WTC11 (cell line): ENCODE data around the gene DYRK3. TPM values are rescaled to one million over a fixed set of nuclear protein-coding genes. Genes with fewer than 3 reads are reported as not detected.

Experiments
- ATAC-seq: fragments of 200-7000 bp; cut with Tn5 transposase; 2 replicates; pipeline ENCODE4 v1.10.0; 2021; ENCODE audit warnings: mild to moderate bottlenecking, moderate library complexity
- CTCF ChIA-PET: fragments of 300-600 bp; sonication (Branson Sonifier 250); formaldehyde crosslinking; loops from one replicate; lab custom pipeline; 2021; ENCODE audit warnings: antibody characterized with exemption; lab: Charles Lee
- POLR2A ChIA-PET: fragments of 350-600 bp; sonication (Branson Sonifier 250); formaldehyde crosslinking; loops from one replicate; lab custom pipeline; 2021; ENCODE audit warnings: antibody characterized with exemption; lab: Charles Lee
- DNase-seq: peaks from one replicate; pipeline ENCODE4 v3.0.0; 2021; ENCODE audit warnings: low spot score
- H3K27ac Mint-ChIP-seq: 2 replicates; pipeline ENCODE4 v1.8.0; 2021; ENCODE audit warnings: mixed read lengths
- H3K27me3 Mint-ChIP-seq: 2 replicates; pipeline ENCODE4 v1.8.0; 2021; ENCODE audit warnings: low read depth, mild to moderate bottlenecking, moderate library complexity, mixed read lengths
- H3K36me3 Mint-ChIP-seq: 2 replicates; pipeline ENCODE4 v1.8.0; 2021; ENCODE audit warnings: mixed read lengths
- H3K4me1 Mint-ChIP-seq: 2 replicates; pipeline ENCODE4 v1.8.0; 2022; ENCODE audit warnings: mixed read lengths
- H3K4me3 Mint-ChIP-seq: 2 replicates; pipeline ENCODE4 v1.8.0; 2021; ENCODE audit warnings: mild to moderate bottlenecking, moderate library complexity, mixed read lengths
- H3K9me3 Mint-ChIP-seq: 2 replicates; pipeline ENCODE4 v1.8.0; 2021; ENCODE audit warnings: mixed read lengths
- CREB1 ChIP-seq: sonication (generic); formaldehyde crosslinking; IDR thresholded peaks from 2 replicates; pipeline ENCODE4 v1.8.0; 2023; ENCODE audit warnings: mild to moderate bottlenecking, missing genetic modification reagents
- JAZF1 ChIP-seq: fragments of 250-450 bp; sonication (Bioruptor Pico); IDR thresholded peaks from 2 replicates; pipeline ENCODE4 v1.9.0; 2021; ENCODE audit warnings: moderate library complexity, mild to moderate bottlenecking, inconsistent platforms
- PRRX2 ChIP-seq: fragments of 250-450 bp; sonication (Bioruptor Pico); IDR thresholded peaks from 2 replicates; pipeline ENCODE4 v1.8.0; 2021; ENCODE audit warnings: mild to moderate bottlenecking
- TCF7 ChIP-seq: sonication (generic); formaldehyde crosslinking; IDR thresholded peaks from 2 replicates; pipeline ENCODE4 v1.8.0; 2022; ENCODE audit warnings: mild to moderate bottlenecking, low read depth, missing genetic modification reagents, moderate library complexity
- total RNA-seq: library from RNA; stranded (reverse); gene quantifications from 3 replicates; pipeline ENCODE4 v1.2.3, GENCODE V29; 2021
- TF ChIP-seq, protein P1 (sequence below): sonication (generic); formaldehyde crosslinking; conservative IDR thresholded peaks from 2 replicates; pipeline ENCODE4 v1.8.1; 2022; ENCODE audit warnings: mild to moderate bottlenecking, missing genetic modification reagents
- TF ChIP-seq, protein P2 (sequence below): fragments of 200-600 bp; IDR thresholded peaks from 2 replicates; pipeline ENCODE4 v1.8.0; 2022; ENCODE audit warnings: antibody characterized with exemption
- TF ChIP-seq, protein P3 (sequence below): sonication (generic); formaldehyde crosslinking; IDR thresholded peaks from 2 replicates; pipeline ENCODE4 v1.8.0; 2022; ENCODE audit warnings: mild to moderate bottlenecking, missing genetic modification reagents
- TF ChIP-seq, protein P4 (sequence below): sonication (generic); formaldehyde crosslinking; IDR thresholded peaks from 2 replicates; pipeline ENCODE4 v1.8.1; 2023; ENCODE audit warnings: mild to moderate bottlenecking, missing genetic modification reagents
- TF ChIP-seq, protein P5 (sequence below): sonication (generic); formaldehyde crosslinking; IDR thresholded peaks from 2 replicates; pipeline ENCODE4 v1.8.1; 2023; ENCODE audit warnings: mild to moderate bottlenecking, missing genetic modification reagents, moderate library complexity
- TF ChIP-seq, protein P6 (sequence below): sonication (generic); formaldehyde crosslinking; IDR thresholded peaks from 2 replicates; pipeline ENCODE4 v1.8.1; 2023; ENCODE audit warnings: mild to moderate bottlenecking, moderate library complexity, missing genetic modification reagents
- TF ChIP-seq, protein P7 (sequence below): sonication (generic); formaldehyde crosslinking; IDR thresholded peaks from 2 replicates; pipeline ENCODE4 v1.8.1; 2022; ENCODE audit warnings: mild to moderate bottlenecking, moderate library complexity, missing genetic modification reagents

DYRK3 gene
- total RNA-seq, 1 experiment from 2014 or later, result 7.8 TPM

DNA sequence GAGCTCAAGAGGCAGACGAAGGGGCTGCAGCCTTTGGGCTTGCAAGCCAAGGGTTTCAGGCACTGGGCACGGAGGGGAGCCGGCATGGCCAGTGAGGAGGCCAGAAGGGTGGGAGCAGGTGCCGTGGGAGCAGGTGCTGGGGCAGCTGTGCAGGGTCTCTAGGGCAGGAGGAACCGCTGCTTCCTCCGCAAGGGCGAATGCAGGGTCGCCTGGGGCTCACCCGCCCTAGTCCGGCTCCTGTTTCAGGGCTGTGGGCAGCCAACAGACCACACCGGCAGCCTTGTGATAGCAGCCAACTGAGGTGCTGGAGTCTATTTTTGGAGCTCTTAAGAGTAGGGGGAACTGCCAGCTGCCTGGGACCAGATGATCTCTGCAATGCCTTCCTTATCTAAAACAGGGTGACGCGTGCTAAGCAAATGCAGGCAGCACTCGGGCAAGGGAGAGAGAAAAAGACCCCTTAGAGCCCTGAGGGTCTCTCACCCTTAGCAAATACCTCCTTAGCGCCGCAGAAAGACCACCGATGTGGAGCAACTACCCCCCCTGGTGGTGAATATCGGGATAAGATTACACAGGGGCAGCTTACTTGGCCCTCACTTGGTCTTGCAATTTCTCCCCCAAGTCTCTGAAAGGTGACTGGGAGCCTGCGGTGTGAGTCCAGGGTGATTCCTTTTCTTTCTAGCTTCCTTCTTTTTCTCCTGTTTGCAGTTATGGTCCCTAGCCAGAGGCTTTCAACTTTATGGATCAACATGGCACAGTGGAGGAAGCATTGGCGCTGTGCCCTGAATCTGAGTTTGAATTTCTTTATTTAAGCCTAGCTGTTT is 28.7 kb downstream of the DYRK3 start:
- no peaks in the 10 kb centered on the region for H3K9me3 Mint-ChIP-seq
- H3K27ac Mint-ChIP-seq, result no peak overlapping the region
- DNase-seq (peak; percentile 83), ATAC-seq (peak; percentile 90)
- H3K4me3 Mint-ChIP-seq, result peak overlapping the region; percentile 58
- ChIA-PET CTCF (interaction anchor here (0.6 to 20.5 kb wide), 48 partner anchors 8 to 318 kb away, joined by 3 to 659 read pairs (median 6); partner anchors contain the start of genes DYRK3, EIF2D, IKBKE and IL19), POLR2A (interaction anchor here (1.8 kb wide), 2 partner anchors 29 to 33 kb away, joined by 9 to 11 read pairs; partner anchors contain the start of gene DYRK3)
- H3K27me3 Mint-ChIP-seq, result peaks cover 26% of the 10 kb centered on the region
- H3K4me1 Mint-ChIP-seq, result peaks cover 9% of the 10 kb centered on the region; the same call in 1 of the 2 replicates
- no peaks in the 10 kb centered on the region for H3K36me3 Mint-ChIP-seq
- TF ChIP-seq, protein P1, sequence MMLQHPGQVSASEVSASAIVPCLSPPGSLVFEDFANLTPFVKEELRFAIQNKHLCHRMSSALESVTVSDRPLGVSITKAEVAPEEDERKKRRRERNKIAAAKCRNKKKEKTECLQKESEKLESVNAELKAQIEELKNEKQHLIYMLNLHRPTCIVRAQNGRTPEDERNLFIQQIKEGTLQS (CRISPR knock-in tag), result no peak
- TF ChIP-seq, protein P2, sequence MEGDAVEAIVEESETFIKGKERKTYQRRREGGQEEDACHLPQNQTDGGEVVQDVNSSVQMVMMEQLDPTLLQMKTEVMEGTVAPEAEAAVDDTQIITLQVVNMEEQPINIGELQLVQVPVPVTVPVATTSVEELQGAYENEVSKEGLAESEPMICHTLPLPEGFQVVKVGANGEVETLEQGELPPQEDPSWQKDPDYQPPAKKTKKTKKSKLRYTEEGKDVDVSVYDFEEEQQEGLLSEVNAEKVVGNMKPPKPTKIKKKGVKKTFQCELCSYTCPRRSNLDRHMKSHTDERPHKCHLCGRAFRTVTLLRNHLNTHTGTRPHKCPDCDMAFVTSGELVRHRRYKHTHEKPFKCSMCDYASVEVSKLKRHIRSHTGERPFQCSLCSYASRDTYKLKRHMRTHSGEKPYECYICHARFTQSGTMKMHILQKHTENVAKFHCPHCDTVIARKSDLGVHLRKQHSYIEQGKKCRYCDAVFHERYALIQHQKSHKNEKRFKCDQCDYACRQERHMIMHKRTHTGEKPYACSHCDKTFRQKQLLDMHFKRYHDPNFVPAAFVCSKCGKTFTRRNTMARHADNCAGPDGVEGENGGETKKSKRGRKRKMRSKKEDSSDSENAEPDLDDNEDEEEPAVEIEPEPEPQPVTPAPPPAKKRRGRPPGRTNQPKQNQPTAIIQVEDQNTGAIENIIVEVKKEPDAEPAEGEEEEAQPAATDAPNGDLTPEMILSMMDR, result peak; percentile 86
- no peak for TF ChIP-seq CREB1 (CRISPR knock-in tag)

DNA sequence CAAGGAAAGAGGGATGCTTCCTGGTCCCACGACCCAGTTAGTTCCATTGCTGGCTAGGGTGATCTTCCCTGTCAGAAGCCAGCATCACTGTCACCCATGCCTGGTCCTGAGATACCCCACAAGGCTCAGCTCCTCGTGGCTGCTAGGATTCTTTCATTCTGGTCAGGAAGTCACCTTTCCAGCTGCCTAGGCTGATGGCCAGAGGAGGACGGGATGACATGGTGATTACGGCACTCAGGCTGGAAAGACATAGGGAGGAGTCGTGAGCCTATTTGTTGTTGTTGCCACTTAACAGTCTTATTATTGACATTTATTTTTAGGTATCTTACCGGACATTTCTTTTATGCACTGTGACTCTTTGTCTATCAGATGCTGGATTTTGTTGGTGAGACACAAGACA is 29.4 kb downstream of the DYRK3 start:
- ATAC-seq (no peak), DNase-seq (no peak)
- no peaks in the 10 kb centered on the region for H3K9me3 Mint-ChIP-seq
- POLR2A ChIA-PET, result interaction anchor here (1.8 kb wide), 2 partner anchors 30 to 34 kb away, joined by 9 to 11 read pairs; partner anchors contain the start of gene DYRK3
- H3K36me3 Mint-ChIP-seq, result no peaks in the 10 kb centered on the region
- H3K27me3 Mint-ChIP-seq, result peaks cover 26% of the 10 kb centered on the region
- TF ChIP-seq, protein P2, result no peak
- TF ChIP-seq, protein P3, sequence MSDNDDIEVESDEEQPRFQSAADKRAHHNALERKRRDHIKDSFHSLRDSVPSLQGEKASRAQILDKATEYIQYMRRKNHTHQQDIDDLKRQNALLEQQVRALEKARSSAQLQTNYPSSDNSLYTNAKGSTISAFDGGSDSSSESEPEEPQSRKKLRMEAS, result no peak
- TF ChIP-seq PRRX2 (CRISPR knock-in tag) (no peak), JAZF1 (CRISPR knock-in tag) (no peak), TCF7 (CRISPR knock-in tag) (no peak)
- TF ChIP-seq, protein P4, sequence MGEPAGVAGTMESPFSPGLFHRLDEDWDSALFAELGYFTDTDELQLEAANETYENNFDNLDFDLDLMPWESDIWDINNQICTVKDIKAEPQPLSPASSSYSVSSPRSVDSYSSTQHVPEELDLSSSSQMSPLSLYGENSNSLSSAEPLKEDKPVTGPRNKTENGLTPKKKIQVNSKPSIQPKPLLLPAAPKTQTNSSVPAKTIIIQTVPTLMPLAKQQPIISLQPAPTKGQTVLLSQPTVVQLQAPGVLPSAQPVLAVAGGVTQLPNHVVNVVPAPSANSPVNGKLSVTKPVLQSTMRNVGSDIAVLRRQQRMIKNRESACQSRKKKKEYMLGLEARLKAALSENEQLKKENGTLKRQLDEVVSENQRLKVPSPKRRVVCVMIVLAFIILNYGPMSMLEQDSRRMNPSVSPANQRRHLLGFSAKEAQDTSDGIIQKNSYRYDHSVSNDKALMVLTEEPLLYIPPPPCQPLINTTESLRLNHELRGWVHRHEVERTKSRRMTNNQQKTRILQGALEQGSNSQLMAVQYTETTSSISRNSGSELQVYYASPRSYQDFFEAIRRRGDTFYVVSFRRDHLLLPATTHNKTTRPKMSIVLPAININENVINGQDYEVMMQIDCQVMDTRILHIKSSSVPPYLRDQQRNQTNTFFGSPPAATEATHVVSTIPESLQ (CRISPR knock-in tag), result no peak
- TF ChIP-seq, protein P5, sequence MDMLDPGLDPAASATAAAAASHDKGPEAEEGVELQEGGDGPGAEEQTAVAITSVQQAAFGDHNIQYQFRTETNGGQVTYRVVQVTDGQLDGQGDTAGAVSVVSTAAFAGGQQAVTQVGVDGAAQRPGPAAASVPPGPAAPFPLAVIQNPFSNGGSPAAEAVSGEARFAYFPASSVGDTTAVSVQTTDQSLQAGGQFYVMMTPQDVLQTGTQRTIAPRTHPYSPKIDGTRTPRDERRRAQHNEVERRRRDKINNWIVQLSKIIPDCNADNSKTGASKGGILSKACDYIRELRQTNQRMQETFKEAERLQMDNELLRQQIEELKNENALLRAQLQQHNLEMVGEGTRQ (CRISPR knock-in tag), result no peak
- H3K4me3 Mint-ChIP-seq, result no peak overlapping the region
- H3K27ac Mint-ChIP-seq, result no peak overlapping the region
- peaks cover 9% of the 10 kb centered on the region; the same call in 1 of the 2 replicates for H3K4me1 Mint-ChIP-seq
- CTCF ChIA-PET, result interaction anchor here (0.6 to 20.5 kb wide), 28 partner anchors 9 to 317 kb away, joined by 3 to 659 read pairs (median 7); partner anchors contain the start of genes DYRK3, EIF2D, IKBKE and MAPKAPK2

DNA sequence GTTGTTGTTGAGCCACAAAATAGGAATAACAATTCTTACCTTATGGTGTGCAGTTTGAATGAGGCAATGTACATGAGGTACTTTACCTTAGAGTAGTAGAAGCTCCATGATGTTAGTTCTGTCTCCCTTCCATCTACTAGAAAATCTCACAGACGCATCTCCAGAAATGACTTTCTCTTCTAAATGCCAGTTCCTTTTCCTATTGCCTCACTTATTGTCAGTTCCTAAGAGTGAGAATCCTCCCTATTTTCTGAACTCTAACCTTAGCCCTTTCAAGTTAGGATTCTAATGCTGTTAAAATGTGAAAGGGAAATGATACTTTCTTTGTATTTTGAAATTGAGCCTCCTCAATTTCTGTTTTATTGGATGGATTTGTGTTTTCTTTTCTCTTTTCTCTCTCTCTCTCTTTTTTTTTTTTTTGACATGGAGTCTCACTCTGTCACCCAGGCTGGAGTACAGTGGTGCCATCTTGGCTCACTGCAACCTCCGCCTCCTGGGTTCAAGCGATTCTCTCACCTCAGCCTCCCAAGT is 30.8 kb downstream of the DYRK3 start:
- H3K27ac Mint-ChIP-seq, result no peak overlapping the region
- TF ChIP-seq, protein P6, sequence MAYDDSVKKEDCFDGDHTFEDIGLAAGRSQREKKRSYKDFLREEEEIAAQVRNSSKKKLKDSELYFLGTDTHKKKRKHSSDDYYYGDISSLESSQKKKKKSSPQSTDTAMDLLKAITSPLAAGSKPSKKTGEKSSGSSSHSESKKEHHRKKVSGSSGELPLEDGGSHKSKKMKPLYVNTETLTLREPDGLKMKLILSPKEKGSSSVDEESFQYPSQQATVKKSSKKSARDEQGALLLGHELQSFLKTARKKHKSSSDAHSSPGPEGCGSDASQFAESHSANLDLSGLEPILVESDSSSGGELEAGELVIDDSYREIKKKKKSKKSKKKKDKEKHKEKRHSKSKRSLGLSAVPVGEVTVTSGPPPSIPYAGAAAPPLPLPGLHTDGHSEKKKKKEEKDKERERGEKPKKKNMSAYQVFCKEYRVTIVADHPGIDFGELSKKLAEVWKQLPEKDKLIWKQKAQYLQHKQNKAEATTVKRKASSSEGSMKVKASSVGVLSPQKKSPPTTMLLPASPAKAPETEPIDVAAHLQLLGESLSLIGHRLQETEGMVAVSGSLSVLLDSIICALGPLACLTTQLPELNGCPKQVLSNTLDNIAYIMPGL (CRISPR knock-in tag), result no peak
- TF ChIP-seq, protein P7, sequence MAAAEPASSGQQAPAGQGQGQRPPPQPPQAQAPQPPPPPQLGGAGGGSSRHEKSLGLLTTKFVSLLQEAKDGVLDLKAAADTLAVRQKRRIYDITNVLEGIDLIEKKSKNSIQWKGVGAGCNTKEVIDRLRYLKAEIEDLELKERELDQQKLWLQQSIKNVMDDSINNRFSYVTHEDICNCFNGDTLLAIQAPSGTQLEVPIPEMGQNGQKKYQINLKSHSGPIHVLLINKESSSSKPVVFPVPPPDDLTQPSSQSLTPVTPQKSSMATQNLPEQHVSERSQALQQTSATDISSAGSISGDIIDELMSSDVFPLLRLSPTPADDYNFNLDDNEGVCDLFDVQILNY (CRISPR knock-in tag), result no peak
- TF ChIP-seq, all 79 proteins: peak for 0
- Mint-ChIP-seq H3K4me1 (peaks cover 16% of the 10 kb centered on the region), H3K9me3 (no peaks in the 10 kb centered on the region), H3K27me3 (peaks cover 24% of the 10 kb centered on the region), H3K36me3 (no peaks in the 10 kb centered on the region), H3K4me3 (no peak overlapping the region)
- POLR2A ChIA-PET, result no interaction called here
- CTCF ChIA-PET, result interaction anchor here (0.7 to 20.5 kb wide), 4 partner anchors 7 to 213 kb away, joined by 3 to 659 read pairs (median 25); partner anchors contain the start of genes DYRK3 and EIF2D
- ATAC-seq (no peak), DNase-seq (no peak)
